NCI-H510A (cell line): ENCODE data around the gene KLHDC4.
"Not testable (repeated sequence)": the region's sequence is repeated elsewhere in the genome, so short reads cannot be mapped to it uniquely, and the experiment has no call there.

Experiments used
- DNase-seq: peaks from one replicate; lab custom pipeline; 2025; lab: John Stamatoyannopoulos, UW

Gene KLHDC4

GRCh38 chr16:87742781-87743490 is 22.9 kb downstream of the KLHDC4 start:
- no peak for DNase-seq

DNA sequence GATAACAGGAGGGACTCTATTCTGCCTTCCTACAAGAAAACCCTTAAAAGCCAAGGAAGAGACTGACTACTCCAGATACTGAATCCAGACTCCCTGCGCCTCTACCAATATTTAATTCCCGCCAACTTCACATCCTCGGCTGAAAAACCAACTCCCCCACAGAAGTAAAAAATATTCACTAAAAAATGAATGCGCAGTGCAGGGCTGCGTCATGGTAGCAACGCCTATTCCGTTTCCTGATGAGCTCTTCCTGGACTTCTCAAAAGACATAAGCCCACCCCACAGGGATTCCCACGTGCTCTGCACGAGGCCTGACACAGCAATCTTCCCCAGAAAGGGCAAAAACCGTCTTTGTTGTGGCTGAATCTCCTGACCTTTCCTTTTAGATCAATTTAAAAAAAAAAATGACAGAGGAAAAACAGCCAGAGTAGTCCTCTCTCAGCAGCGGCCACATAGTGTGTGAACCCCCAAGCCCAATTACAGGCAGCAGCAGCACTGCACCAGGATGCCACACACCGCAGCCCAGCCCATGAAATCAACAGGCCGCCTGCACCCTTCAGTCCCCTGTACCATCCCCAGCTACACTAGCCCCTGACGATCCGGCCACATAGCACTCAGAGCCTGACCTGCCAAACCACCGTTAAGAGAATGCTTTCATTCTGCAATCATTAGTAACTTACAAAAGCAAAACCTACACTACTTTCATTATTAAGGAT is 23.9 kb downstream of the KLHDC4 start:
- no peak for DNase-seq

DNA sequence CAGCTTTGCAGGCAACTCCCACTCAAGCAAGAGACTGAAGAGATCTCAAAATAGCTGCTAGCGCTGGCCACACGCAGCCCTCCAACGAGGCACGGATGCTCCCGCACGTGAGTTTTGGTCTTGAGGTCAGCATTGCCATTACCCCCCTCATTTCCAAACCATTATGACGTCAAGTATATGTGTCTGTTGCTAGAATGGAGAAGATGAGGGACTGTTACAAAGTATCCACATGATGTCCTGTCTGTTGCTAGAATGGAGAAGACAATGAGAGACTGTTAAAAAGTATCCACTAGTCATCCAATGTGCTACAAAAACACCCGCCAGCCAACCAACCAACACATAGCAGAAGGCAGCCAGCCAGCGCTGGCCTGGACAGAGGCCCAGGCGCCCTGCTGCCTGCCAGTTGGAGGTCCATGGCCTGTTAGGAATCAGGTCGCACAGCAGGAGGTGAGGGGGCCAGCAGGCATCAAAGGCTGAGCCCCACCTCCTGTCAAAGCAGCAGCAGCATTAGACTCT is 24.8 kb downstream of the KLHDC4 start:
- no peak for DNase-seq

GRCh38 chr16:87740441-87740840 is 25.3 kb downstream of the KLHDC4 start:
- no peak for DNase-seq

- no peak for DNase-seq
Measured at GRCh38 chr16:87739801-87740200, 26.0 kb downstream of the KLHDC4 start.

DNA sequence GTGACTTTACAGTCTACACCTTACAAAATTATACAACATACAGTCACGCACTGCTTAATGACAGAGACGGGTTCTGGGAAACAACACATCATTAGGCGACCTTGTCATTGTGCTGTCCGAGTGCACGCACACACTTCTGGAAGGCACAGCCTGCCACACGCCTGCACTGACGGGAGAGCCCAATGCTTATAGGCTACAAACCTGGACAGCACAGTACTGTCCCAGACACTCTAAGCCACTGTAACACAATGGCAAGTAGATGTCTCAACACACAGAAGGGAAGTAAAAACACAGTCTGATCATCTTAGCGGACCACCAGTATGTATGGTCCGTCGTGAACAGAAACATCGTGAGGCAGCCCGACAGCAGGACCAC is 29.8 kb downstream of the KLHDC4 start:
- DNase-seq, result no peak

DNA sequence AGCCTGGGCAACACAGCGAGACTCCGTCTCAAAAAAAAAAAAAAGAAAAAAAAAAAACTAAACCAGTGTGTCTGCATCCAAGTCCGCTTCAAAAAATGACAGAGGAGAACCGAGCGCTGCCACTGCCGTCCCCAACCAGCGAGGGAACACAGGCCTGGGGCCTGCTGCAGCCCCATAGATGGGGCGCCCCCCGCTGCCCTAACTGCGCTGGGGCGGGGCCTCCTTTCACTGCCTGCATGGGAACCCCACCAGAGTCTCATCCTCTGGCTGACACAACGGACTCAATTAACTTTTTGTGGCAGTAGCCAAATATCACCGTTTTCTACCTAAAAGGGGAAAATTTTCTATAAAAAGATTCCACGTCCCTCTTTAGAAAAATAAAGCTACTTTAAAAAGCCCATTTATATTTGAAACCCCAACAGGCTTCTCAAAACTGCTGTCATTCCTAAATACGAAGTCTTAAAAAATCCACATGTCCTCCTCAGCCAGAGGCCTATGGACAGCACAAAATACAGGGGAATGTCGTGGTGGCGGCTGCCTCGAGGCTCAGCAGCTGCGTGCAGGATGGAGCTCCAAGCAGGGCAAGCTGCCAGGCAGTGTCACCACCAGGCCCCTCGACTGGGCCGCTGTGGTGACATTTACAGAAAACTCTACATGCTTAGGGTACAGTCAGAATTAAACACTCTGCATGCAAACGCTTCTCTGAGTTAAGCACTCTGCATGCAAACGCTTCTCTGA is 30.3 kb downstream of the KLHDC4 start:
- no peak for DNase-seq

DNA sequence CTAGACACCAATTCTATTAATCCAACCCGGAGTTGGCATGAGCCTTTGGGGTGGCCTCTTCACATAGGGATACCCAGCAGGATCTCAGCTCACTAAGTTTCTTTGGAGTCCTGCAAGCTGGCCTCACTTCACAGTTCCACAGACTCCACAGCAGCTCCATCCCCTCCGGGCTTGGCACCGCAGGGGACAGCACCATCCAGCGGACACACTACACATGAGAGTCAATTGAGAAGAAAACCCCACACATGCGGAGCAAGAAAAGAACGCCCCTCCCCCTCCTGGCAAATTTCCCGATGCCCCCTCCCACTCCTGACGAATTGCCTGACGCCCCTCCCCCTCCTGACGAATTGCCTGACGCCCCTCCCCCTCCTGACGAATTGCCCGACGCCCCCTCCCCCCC is 31.1 kb downstream of the KLHDC4 start:
- DNase-seq, result no peak

DNA sequence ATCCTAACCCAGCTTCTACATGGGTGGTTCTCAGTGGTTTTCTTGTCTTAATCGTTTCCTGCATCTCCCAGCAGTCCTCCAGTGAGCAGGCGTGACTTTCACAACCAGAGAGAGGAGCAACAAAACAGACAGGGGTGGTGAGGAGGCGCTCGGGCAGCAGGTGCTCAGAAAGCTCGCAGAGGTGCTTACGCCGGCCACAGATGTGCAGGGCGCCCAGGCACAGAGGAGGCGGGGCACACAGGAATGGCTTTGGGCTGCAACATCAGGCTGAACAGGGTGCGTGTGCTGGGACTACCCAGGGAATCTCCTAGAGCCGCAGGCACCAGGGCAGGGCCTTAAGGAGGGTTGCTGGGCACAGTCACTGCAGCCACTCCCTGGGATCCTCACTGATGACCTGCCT is 32.6 kb downstream of the KLHDC4 start:
- peak; percentile 33 for DNase-seq

DNA sequence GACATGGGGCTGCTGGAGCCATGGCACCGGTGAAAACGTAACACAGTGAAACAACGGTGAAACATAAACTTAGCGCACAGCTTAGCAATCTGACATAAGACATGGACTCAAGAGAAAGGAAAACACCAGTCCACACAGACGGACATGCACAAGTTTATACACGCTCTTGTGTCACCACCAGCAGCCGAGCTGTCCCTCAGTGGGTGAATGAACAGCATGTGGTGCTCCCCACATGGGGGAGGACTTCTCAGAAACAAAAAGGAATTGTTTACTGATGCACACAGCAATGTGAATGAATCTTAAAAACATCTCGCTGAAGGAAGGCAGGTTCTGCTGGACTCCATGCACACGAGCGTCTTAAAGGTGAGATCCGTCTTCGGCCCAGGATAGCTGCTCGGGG is 34.2 kb downstream of the KLHDC4 start:
- DNase-seq, result no peak

DNA sequence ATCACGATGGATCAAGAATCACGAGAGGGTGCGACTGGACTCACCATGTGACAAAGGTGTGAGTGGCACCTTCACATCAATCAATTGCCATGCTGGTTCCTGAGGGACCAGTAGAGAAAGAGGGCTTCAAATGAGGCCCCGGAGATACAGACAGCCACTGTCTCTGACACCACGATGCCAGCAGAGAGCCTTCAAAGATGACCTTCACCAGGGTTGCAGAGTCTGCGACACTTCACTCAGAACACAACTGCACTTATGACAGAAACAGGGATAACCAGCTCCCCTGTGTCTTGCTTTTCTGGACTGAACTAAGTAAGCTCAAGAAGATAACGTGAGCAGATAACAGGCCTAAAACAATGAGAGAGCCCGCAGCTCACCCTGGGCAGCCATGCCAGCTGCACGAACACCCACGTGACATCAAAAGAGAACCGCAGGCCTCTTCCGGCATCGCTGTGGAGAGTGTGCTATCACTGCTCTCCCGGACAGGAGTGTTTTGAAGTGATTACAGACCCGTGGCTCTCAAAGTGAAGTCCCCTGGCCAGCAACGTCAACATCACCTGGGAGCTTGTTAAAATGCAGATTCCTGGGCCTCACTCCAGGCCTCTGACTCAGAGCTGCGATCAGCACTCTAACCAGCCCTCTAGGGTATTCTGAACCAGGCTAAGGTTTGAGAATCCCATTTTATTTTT is 36.4 kb downstream of the KLHDC4 start:
- no peak for DNase-seq

GRCh38 chr16:87728026-87728425 is 37.8 kb downstream of the KLHDC4 start:
- DNase-seq, result no peak

DNA sequence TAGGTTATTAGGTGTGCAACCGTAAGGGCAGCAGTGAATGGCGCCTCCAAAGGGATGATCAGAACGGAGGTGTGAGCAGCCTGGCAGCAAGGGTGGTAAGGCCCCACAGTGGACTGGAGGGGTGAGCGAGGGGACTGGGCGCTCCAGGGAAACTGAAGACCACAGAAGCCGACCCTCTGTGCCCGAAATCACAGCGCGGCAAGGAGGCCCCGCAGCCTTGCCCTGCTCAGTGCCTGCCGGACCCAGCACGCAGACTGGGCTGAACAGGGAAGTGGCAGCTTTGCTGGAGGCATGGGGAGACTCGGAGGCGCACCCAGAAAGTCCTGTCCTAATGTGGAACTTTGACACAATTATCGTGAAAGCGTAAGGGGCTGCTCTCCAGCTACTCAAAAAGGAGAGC is 38.4 kb downstream of the KLHDC4 start:
- DNase-seq, result no peak

GRCh38 chr16:87726577-87726976 is 39.2 kb downstream of the KLHDC4 start:
- not testable (repeated sequence) for DNase-seq

- DNase-seq, result peak; percentile 24
Measured at GRCh38 chr16:87725596-87726235, 40.1 kb downstream of the KLHDC4 start.

- DNase-seq, result peak; percentile 33
Measured at GRCh38 chr16:87724490-87725291, 41.1 kb downstream of the KLHDC4 start.

GRCh38 chr16:87723226-87723623 is 42.6 kb downstream of the KLHDC4 start:
- DNase-seq, result peak; percentile 90

- DNase-seq, result no peak
Measured at GRCh38 chr16:87722590-87723225, 43.1 kb downstream of the KLHDC4 start.

GRCh38 chr16:87721622-87722585 is 43.9 kb downstream of the KLHDC4 start:
- DNase-seq, result no peak
